ENCODE data around the gene ZNF160.
A peak's percentile ranks its signal among the peaks of the same experiment; 100 is the strongest.
"Not testable (repeated sequence)": the region's sequence is repeated elsewhere in the genome, so short reads cannot be mapped to it uniquely, and the experiment has no call there.

ZNF160 gene

DNA sequence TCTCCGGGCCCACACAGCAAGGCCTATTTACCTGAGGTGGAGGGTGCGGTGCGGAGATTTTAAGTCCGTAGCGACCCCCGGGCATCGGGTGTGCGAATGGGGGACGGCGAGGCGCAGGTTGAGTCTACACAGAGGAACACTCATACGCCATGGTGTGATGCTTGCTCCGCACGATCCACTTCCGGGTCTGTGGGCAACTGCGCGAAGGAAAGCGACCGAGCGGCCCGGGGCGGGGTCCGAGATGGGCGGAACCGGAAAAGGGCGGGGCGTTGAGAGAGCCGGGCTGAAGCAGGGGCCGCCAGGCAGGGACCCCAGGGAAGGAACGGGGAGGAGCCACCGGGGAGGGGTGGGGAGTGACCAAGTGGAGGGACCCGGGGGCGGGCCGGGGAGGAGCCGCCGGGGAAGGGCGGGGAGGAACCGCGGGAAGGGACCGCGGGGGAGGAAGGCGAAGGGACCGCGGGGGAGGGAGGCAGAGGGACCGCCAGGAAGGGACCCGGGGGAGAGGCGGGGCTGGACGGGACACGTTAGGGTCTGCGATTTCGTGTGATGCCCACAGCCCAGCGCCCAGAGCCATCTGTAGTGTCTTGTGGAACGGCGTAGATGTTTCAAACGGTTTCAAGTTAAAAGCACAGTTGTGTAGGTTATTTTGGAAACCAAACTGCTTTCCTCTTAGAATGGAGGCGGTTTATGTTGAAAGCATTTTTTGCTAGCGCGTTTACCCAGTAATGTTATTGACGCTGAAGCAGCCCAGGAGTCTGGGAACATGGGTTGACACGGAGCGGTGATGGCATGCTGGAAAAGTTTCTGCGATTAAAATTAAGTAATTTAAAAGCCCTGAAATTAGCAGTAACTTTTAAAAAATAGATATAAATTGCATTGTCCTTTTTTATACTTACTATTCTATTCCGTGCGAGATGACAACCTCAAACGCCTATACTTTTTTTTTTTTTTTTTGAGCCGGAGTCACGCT, at the start of gene ZNF160:
ZNF160 (minus strand) TSS at position 189 of the 970 bp plus-strand sequence. CDS start 17,146 bp downstream, outside the sequence.
- peak; percentile 97 for DNase-seq (ENCODE audit: low read depth)

DNA sequence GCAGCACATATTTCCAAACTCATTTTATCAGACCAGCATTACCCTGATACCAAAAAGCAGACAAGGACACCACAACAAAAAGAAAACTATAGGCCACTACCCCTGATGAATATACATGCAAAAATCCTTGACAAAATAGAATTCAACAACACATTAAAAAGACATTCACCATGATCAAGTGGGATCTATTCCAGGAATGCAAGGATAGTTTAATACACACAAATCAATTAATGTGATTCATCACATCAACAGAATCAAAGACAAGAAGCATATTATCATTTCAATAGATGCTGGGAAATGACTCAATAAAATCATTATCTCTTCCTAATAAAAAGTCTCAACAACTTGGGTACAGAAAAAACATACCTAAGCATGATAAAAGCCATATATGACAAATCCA, 44.4 kb upstream of the ZNF160 start:
- DNase-seq (ENCODE audit: low read depth) = no peak

DNA sequence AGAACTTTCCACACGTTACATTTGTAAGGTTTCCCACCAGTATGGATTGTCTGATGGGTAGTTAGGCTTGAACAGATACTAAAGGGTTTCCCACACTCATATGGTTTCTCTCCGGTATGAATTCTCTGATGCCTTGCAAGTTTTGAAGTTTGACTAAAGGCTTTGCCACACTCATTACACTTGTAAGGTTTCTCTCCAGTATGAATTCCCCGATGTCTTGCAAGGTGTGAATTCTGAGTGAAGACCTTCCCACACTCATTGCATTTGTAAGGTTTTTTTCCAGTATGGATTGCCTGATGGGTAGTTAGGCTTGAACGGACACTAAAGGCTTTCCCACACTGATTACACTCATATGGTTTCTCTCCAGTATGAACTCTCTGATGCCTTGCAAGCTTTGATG, 37.1 kb upstream of the ZNF160 start:
- DNase-seq (ENCODE audit: low read depth) = no peak

DNA sequence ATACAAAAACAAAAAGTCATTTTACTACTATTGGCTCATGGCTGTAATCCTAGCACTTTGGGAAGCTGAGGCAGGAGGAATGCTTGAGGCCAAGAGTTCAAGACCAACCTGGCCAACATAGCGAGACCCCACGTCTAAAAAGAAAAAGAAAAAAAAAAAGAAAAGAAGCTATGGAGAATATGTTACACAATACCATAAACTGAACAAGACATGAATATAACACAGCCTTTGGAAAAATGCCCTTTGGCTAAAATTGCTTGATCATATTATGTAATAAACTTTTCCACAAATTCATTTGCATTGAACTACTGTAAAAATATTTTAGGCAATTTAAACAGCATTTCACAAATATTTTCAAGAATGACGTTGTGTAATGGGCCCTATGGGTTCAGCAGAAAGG, 33.2 kb upstream of the ZNF160 start:
- DNase-seq (ENCODE audit: low read depth) = no peak

DNA sequence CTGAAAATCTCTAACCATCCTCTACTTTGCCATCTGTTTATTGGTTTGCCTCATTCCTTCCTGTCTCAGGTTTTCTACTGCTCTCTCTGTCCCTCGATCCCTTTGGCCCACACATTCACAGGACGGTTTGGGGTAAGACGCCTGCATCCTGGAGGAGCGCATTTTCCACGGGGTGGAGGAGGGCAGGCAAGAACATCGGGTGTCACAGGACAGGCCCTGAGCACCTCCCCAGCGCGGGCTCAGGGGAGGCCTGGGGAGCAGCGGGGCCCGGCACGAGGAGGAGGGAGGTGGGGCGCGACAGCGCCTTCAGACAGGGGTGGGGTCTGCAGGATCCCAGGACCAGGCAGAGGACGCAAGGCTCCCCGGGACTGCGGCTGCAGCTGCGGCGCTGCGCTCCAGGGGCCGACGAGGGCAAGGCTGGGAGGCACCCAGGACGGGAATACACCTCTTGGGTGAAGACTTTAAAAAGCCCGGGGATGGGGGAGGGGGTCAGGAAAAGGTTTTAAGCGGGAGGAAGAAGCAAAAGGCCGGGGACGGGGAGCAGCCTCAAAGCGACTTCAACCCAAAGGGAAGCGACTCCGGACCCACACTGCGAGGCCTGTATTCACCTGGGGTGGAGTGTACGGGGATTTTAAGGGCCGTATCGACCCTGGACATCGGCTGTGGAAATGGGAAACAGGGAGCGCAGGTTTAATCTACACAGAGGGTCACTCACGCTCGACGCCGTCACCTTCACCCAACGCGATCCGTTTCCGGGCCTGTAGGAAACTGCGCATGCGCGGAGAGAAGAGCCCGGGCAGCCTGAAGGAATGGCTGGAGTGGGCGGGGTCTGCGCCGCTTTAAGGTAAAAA, 29.1 kb upstream of the ZNF160 start, which contains the start of gene ZNF415:
ZNF415 (minus strand) TSS at position 770 of the 851 bp plus-strand sequence. CDS start 10,234 bp downstream, outside the sequence.
- DNase-seq (ENCODE audit: low read depth) = peak; percentile 65

DNA sequence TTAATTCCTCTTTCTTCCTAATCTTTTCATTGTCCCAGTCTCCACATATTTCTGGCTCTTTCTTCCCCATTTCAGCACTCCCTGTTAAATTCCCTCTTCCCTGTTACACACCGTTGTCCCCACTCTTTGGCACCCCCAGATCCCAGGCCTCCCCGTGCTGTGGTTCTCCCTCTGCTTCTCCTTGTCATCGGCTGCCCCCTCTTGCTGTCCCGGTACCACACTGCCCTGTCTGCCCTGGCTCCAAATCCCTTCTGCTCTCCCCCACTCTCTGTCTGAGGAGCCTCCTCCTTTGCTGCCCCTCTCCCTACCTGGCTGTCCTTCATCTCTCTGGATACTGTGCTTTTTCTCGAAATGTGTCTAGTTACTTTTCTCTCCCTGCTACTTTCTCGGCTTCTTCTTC, 28.5 kb upstream of the ZNF160 start:
- DNase-seq (ENCODE audit: low read depth) = no peak

DNA sequence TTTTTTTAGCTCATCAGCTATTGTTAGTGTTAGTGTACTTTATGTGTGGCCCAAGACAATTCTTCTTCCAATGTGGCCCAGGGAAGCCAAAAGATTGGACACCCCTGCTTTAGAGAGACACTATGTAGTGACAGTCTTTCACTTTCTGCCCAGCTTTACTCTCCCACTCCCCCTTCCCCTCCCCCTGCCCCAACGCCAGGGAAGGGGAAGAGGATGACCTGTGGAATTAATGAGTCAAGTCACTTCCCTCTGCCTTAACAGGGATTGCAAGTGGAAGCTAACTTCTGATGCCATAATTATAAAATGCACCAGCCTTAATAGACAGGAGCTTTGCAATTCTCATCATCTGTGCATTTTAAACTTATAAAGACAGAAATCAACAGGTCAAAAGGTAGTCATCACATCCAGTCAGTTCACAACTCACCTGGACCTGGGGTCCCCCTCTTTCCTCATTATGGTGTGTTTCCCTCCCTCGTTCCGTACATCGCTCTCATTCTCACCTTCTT, 27.9 kb upstream of the ZNF160 start:
- DNase-seq (ENCODE audit: low read depth) = no peak

DNA sequence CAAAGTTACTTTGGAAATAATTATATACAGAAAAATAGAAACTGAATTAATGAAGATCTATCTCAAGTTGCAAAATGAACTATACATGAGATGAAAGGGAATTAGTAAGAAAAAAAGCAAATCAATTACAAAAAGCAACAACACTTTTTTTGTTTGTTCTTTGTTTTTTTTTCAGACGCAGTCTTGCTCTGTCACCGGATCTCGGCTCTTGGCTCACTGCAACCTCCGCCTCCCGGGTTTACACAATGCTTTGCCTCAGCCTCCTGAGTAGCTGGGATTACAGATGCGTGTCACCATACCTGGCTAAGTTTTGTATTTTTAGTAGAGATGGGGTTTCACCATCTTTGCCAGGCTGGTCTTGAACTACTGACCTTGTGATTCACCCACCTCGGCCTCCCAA, 27.3 kb upstream of the ZNF160 start:
- DNase-seq (ENCODE audit: low read depth) = peak; percentile 25

DNA sequence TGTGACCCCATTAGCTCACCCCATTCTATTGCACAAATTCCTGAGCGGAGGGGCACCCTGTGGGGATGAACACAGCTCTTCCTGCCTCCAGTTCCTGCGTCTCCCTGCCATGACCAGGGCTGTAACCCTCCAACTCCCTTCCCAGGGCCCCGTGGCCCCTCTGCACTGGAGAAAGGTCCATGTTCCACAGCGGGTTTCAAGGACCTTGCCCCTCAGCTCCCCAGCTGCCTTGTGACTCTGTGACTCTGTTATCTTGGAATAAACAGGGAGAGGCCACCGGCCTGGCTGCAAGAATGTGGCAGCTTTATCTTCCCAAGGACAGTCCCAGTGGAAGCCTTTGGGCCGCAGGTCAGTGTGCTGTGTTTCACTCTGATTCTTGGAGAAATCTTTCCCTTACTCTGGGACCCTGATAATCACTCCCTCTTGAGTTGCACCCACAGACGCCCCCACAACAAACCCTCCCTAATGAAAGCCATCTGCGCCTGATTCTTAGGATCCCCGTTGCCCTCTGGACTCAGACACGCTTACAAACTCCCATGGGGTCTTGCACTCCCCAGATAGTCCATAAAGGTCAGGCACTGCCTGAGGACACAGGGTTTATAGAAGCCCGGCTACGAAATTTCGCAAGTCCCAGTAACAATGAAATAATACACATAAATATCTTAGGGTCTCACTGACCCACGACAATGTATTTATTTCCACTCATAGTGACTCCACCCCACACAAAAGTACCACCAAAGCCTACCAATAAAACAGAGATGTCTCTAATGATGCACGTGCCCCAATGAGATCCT, 23.7 kb upstream of the ZNF160 start:
- DNase-seq (ENCODE audit: low read depth) = not testable (repeated sequence)

DNA sequence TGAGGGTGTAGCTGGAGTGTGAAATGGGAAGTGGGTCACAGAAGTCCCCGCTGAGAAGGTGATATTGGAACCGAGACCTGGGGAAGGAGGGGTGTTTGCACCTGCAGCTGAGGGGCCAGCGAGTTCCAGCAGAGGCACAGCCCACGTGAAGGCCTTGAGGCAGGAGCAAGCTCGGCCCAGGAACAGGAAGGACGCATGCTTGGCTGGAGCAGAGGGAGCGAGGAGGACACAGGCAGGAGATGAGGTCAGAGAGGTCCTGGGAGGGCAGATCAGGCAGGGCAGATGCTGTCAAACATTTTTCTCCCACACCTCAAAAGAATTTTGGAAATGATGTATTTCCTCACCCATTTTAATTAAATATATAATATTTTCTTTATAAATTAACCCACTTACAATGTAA, 20.2 kb upstream of the ZNF160 start:
- DNase-seq (ENCODE audit: low read depth) = no peak

DNA sequence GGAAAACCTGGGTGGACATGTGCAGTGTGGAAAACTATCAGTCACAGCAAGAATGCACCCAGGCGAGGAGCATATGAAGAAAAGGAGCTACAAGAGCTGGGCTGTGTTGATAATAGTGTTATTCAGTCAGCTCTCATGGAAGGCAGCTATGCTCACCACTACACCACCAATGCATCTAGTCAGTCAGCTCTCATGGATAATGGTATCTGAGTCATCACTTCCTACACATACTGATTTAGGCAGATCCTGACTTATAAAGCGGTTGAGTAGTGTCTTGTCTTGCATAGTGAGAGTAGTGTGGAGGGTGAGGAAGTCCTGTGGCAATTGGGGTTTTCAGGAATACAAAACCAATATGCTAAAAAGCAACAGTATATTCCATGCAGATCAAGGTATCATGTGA, 9.1 kb upstream of the ZNF160 start:
- no peak for DNase-seq (ENCODE audit: low read depth)

DNA sequence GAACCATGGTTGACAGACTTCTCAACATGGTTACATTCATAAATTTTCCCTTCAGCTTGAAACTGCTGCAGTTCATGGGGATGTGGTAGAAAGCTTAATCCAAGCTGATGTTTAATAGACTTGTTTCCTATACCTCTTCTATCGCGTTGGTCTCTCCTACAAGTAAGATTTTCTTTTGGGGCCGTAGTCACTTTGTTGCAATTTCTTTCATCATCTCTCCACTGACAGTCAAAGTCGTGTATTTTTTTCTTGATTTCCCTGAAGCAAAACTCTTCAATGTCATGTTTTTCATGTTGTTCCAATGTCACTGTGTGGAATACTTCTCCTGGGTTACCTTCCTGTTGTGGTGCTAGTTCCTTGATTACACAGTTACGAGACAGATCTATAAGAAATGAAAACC, 6.3 kb upstream of the ZNF160 start:
- DNase-seq (ENCODE audit: low read depth) = no peak

DNA sequence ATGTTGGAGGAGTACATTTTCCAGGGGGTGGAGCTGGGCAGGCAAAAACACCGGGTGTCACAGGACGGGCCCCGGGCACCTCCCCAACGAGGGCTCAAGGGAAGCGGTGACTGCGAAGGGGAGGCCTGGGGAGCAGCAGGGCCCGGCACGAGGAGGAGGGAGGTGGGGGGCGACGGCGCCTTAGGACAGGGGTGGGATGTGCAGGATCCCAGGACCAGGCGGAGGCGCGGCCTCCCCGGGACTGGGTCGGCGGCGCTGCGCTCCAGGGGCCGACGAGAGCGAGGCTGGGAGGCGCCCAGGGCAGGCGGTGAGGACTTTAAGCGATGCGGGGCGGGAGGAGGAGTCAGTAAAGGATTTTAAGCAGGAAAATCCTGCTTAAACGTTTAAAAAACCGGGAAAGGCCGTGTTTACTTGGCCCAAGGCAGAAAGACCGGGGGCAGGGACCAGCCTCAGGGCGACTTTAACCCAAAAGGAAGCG, 427 bp downstream of the ZNF160 start:
- DNase-seq (ENCODE audit: low read depth) = peak; percentile 43

DNA sequence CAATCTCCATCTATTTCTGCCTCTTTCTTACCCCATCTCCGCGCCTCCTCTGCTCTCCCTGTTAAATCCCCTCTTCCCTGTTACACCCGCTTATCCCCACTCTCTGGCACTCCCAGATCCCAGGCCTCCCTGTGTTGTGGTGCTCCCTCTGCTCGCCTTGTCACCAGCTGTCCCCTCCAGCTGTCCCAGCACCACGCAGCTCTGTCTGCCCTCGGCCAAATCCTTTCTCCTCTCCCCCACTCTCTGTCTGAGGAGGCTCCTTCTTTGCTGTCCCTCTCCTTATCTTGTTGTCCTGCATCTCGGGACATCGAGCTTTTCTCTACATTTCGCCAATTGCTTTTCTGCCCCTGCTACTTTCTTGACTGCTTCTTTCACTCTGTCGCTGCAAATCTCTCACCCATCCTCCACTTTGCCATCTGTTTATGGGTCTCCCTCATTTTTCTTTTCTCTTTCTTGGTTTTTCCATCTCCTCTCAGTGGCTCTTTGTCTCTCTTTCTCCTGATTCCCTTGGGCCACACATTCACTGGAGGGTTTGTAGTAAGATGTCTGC, 941 bp downstream of the ZNF160 start:
- no peak for DNase-seq (ENCODE audit: low read depth)

DNA sequence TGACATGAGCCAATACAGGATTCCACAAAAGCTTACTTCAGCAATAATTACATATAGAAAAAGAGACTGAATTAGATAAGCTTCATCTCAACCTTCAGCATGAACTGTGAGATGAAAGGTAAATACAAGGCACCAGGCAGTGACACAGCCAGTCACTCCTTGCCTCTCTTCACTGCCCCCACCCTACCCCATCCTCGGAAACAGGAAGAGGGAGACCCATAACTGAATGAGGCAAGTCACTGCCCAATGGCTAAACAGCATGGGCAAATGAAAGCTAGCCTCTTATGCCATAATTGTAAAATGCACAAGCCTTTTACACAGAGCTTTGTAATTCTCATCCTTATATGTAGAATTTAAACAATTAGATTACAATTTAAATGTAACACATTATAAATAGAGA, 1.7 kb downstream of the ZNF160 start:
- DNase-seq (ENCODE audit: low read depth) = no peak

DNA sequence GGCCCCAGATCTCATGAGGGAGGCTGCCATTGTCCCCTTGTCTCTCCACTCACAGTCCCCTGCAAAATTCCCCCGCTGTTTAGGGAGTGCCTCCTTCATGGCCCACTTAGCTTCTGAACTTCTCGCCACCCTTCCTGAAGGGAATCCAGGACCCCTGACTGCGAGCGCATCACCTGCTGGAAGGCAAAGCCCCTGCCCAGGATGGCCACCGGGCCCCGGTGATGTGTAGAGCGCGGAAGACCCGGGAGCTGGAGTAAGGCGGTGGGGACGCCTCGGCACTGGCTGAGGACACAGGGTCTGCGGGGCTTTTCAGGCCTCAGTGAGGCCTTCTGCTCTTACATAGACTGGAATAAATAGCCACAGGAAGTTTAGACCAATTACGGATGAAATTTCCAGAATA, 4.7 kb downstream of the ZNF160 start:
- DNase-seq (ENCODE audit: low read depth) = not testable (repeated sequence)

DNA sequence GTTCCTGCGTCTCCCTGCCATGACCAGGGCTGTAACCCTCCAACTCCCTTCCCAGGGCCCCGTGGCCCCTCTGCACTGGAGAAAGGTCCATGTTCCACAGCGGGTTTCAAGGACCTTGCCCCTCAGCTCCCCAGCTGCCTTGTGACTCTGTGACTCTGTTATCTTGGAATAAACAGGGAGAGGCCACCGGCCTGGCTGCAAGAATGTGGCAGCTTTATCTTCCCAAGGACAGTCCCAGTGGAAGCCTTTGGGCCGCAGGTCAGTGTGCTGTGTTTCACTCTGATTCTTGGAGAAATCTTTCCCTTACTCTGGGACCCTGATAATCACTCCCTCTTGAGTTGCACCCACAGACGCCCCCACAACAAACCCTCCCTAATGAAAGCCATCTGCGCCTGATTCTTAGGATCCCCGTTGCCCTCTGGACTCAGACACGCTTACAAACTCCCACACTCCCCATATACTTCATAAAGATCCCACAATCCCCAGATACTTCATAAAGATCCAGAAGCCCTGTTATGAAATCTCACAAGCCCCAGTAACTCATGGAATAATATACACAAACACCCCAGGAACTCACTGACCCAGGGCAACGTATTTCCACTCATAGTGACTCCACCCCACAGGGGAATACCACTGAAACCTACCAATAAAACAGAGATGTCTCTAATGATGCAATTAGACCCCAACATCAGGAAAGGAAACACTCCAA, 6.1 kb downstream of the ZNF160 start:
- not testable (repeated sequence) for DNase-seq (ENCODE audit: low read depth)

DNA sequence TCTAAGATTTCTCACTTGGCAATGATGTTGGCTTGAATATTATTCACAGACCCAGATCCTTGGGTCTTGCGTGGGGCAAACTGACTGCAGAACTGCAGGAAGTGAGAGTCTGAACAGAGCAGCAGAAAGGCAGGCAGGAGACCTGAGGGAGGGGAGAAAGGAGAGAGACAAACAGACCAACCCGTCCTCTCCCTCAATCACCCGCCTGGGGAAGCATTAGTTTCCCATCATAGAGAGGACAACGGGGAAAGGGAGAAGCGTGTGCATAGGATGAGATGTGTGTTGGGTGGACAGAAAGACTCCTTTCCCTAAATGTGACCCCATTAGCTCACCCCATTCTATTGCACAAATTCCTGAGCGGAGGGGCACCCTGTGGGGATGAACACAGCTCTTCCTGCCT, 6.6 kb downstream of the ZNF160 start:
- DNase-seq (ENCODE audit: low read depth) = not testable (repeated sequence)

DNA sequence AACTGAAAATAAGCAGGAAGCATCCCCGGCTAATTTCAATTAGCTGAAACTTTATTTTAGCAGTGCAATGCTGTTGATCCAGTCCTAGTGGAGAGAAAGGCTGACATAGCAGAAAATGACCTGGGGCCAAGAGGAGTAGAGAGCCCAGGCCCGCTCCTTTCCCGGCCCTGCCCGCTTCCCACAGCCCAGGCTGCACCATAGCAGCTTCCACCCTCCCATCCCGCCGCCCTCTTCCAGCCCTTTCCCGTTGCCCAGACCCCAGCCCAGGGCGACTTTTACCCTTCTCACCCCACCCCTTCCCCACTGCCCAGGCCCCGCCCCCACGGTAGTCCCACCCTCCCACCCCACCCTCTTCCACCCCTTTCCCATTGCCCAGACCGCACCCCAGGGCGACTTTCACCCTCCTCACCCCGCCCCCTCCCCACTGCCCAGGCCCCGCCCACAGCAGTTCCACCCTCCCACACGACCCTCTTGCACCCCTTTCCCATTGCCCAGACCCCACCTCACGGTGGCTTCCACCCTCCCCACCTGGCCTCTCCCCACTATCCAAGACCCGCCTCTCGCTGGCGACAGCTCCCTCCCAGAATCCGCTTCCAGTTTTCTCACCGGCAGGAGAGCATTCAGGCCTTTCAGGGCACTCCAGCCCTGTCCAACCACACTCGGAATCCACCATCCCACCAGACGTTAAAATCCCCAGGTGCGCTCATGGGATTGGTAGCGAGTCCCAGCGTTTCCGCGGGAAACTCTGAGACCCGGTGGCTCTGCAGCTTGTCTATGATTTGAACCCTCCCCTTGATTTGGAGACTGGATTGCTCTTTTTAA, 8.3 kb downstream of the ZNF160 start:
- DNase-seq (ENCODE audit: low read depth) = no peak

DNA sequence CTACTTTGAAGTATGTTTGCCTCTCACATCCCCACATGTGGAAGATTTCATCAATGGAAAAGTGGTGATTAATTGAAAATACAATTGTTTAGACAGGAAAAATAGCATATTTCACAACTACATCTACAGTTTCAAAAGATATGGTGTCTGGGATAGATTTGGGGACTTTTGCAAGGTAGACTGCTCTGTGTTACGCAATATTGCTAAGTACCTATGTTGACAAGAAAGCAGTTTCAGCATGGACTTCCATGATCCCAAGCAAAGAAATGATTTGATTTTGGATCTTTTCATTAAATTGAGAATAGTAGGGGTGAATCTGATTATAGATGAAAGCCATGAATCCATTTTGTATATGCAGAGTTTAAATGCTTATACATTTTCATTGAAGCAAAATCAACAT, 10.5 kb downstream of the ZNF160 start:
- no peak for DNase-seq (ENCODE audit: low read depth)
